Brain microvascular endothelial cell (primary cell): ENCODE measurements around the gene TPP1.
A peak's percentile ranks its signal among the peaks of the same experiment; 100 is the strongest.

ENCODE experiments used
- DNase-seq: peaks from one replicate; pipeline ENCODE4 v3.0.0-alpha.2; 2020
- H3K27ac ChIP-seq: fragments of 250-450 bp; sonication (Bioruptor Pico); 2 replicates; pipeline ENCODE4 v1.5.1; 2020; ENCODE audit warnings: mild to moderate bottlenecking, moderate library complexity
- H3K27me3 ChIP-seq: fragments of 250-450 bp; sonication (Bioruptor Pico); replicated peaks from 2 replicates; pipeline ENCODE4 v1.5.1; 2020; ENCODE audit warnings: mild to moderate bottlenecking
- H3K36me3 ChIP-seq: fragments of 250-450 bp; sonication (Bioruptor Pico); replicated peaks from 2 replicates; pipeline ENCODE4 v1.5.1; 2020; ENCODE audit warnings: mild to moderate bottlenecking
- H3K4me3 ChIP-seq: 2 replicates; pipeline ENCODE4 v1.5.1; 2011; ENCODE audit warnings: low read depth, mild to moderate bottlenecking, control low read depth, low read length, moderate library complexity
- CTCF ChIP-seq: IDR thresholded peaks from 2 replicates; pipeline ENCODE4 v1.5.1; 2011; ENCODE audit warnings: low read depth, mild to moderate bottlenecking, moderate library complexity, low read length, control low read depth, inconsistent platforms; ENCODE audit errors: missing control alignments
- in situ Hi-C: cut with HindIII; loops from 2 replicates; pipeline ENCODE4 v1.10.0; 2017; ENCODE audit warnings: low sequenced_read_pairs, low pct_ligation_motif_present

Gene TPP1

GRCh38 chr11:6609502-6610015 is 9.7 kb downstream of the TPP1 start:
- H3K4me3 ChIP-seq: no peak overlapping the region

GRCh38 chr11:6608726-6609501 is 10.3 kb downstream of the TPP1 start:
- H3K27me3 ChIP-seq: no peaks in the 10 kb centered on the region
- peaks cover 41% of the 10 kb centered on the region for H3K36me3 ChIP-seq
- in situ Hi-C loops: no loop called here
- no peak for DNase-seq
- no peak overlapping the region for H3K4me3 ChIP-seq
- no peak for TF ChIP-seq CTCF
- peak overlapping the region; percentile 40 for H3K27ac ChIP-seq

More at GRCh38 chr11:6609502-6610015, 9.7 kb downstream of the TPP1 start:
- Histone ChIP-seq H3K27me3 (no peaks in the 10 kb centered on the region), H3K27ac (no peak overlapping the region), H3K36me3 (peaks cover 44% of the 10 kb centered on the region)
- no peak for TF ChIP-seq CTCF
- DNase-seq: no peak
- in situ Hi-C loops: no loop called here

- H3K27me3 ChIP-seq: no peaks in the 10 kb centered on the region
- peaks cover 40% of the 10 kb centered on the region for H3K36me3 ChIP-seq
- no peak for TF ChIP-seq CTCF
- H3K4me3 ChIP-seq: no peak overlapping the region
- peak overlapping the region; percentile 74 for H3K27ac ChIP-seq
- no peak for DNase-seq
- in situ Hi-C loops: no loop called here
Measured at GRCh38 chr11:6608011-6608410, 11.2 kb downstream of the TPP1 start.

- Histone ChIP-seq H3K4me3 (no peak overlapping the region), H3K27ac (peak overlapping the region; percentile 74), H3K27me3 (no peaks in the 10 kb centered on the region), H3K36me3 (peaks cover 40% of the 10 kb centered on the region)
- TF ChIP-seq CTCF: no peak
- no peak for DNase-seq
- in situ Hi-C loops: no loop called here
Measured at GRCh38 chr11:6607190-6607795, 11.9 kb downstream of the TPP1 start.

- Histone ChIP-seq H3K4me3 (peak overlapping the region; percentile 26), H3K27me3 (no peaks in the 10 kb centered on the region), H3K36me3 (peaks cover 41% of the 10 kb centered on the region), H3K27ac (peak overlapping the region; percentile 74)
- DNase-seq: peak; percentile 92
- in situ Hi-C loops: no loop called here
- TF ChIP-seq CTCF: no peak
Measured at GRCh38 chr11:6606471-6607189, 12.6 kb downstream of the TPP1 start.
